Ectodermal cell (in vitro differentiated cells): ENCODE results near the gene ITPRID2.

Experiments
- H3K27ac ChIP-seq: 2 replicates; pipeline ENCODE4 v1.7.0; 2013; ENCODE audit warnings: mild to moderate bottlenecking, low read depth, low read length; ENCODE audit not compliant: insufficient read depth, poor library complexity, severe bottlenecking
- H3K27me3 ChIP-seq: 2 replicates; pipeline ENCODE4 v1.7.0; 2013; ENCODE audit warnings: mild to moderate bottlenecking, low read length; ENCODE audit not compliant: insufficient read depth, control insufficient read depth, poor library complexity, severe bottlenecking
- H3K36me3 ChIP-seq: one replicate; pipeline ENCODE4 v1.7.0; 2013; ENCODE audit warnings: low read length; ENCODE audit not compliant: control insufficient read depth, insufficient read depth
- H3K4me1 ChIP-seq: one replicate; pipeline ENCODE4 v1.7.0; 2013; ENCODE audit warnings: low read length; ENCODE audit not compliant: control insufficient read depth, insufficient read depth
- H3K4me3 ChIP-seq: 2 replicates; pipeline ENCODE4 v1.7.0; 2013; ENCODE audit warnings: low read depth, low read length, control low read depth; ENCODE audit not compliant: insufficient read depth
- H3K9me3 ChIP-seq: 2 replicates; pipeline ENCODE4 v1.7.0; 2013; ENCODE audit warnings: mild to moderate bottlenecking, low read length, moderate library complexity; ENCODE audit not compliant: control insufficient read depth
- WGBS, 2 experiments: methylation state at CpG; one replicate each; pipeline ENCODE4 v1.1.7; 2013; ENCODE audit warnings: missing lambda C conversion rate in 2 of 2; 5-methylcytosine and 5-hydroxymethylcytosine counted together

The ITPRID2 gene

GRCh38 chr2:181879295-181879694 is 12.2 kb upstream of the ITPRID2 start:
- Histone ChIP-seq H3K27ac (no peak overlapping the region), H3K4me1 (no peaks in the 10 kb centered on the region), H3K4me3 (no peak overlapping the region), H3K27me3 (no peaks in the 10 kb centered on the region), H3K36me3 (no peaks in the 10 kb centered on the region), H3K9me3 (no peaks in the 10 kb centered on the region)
- WGBS, 2 experiments = 100% methylated on average over 1 to 2 of the region's 2 CpGs

GRCh38 chr2:181882246-181883020 is 9.1 kb upstream of the ITPRID2 start:
- 78 to 98% methylated on average over 1 to 2 of the region's 4 CpGs for WGBS, 2 experiments
- Histone ChIP-seq H3K9me3 (no peaks in the 10 kb centered on the region), H3K27ac (no peak overlapping the region), H3K4me3 (no peak overlapping the region), H3K4me1 (no peaks in the 10 kb centered on the region), H3K36me3 (no peaks in the 10 kb centered on the region), H3K27me3 (no peaks in the 10 kb centered on the region)

GRCh38 chr2:181884601-181885000 is 6.9 kb upstream of the ITPRID2 start:
- no peaks in the 10 kb centered on the region for H3K9me3 ChIP-seq
- H3K4me3 ChIP-seq = no peak overlapping the region
- 88 to 92% methylated on average over 1 of the region's 1 CpG for WGBS, 2 experiments
- no peaks in the 10 kb centered on the region for H3K4me1 ChIP-seq
- no peak overlapping the region for H3K27ac ChIP-seq
- no peaks in the 10 kb centered on the region for H3K27me3 ChIP-seq
- no peaks in the 10 kb centered on the region for H3K36me3 ChIP-seq

- Histone ChIP-seq H3K9me3 (no peaks in the 10 kb centered on the region), H3K4me1 (no peaks in the 10 kb centered on the region), H3K4me3 (no peak overlapping the region), H3K27ac (no peak overlapping the region), H3K27me3 (peaks cover 3% of the 10 kb centered on the region), H3K36me3 (no peaks in the 10 kb centered on the region)
- WGBS, 2 experiments = 86 to 100% methylated on average over 1 of the region's 2 CpGs
These were observed 6.4 kb upstream of the ITPRID2 start for GRCh38 chr2:181885096-181885495.

GRCh38 chr2:181886192-181886591 is 5.3 kb upstream of the ITPRID2 start:
- H3K27me3 ChIP-seq = peaks cover 13% of the 10 kb centered on the region
- H3K9me3 ChIP-seq = no peaks in the 10 kb centered on the region
- no peaks in the 10 kb centered on the region for H3K36me3 ChIP-seq
- 40 to 85% methylated on average over 1 to 4 of the region's 4 CpGs for WGBS, 2 experiments
- H3K27ac ChIP-seq = no peak overlapping the region
- no peaks in the 10 kb centered on the region for H3K4me1 ChIP-seq
- no peak overlapping the region for H3K4me3 ChIP-seq

GRCh38 chr2:181887045-181887444 is 4.5 kb upstream of the ITPRID2 start:
- Histone ChIP-seq H3K27me3 (peaks cover 13% of the 10 kb centered on the region), H3K36me3 (no peaks in the 10 kb centered on the region), H3K4me3 (no peak overlapping the region), H3K4me1 (no peaks in the 10 kb centered on the region), H3K9me3 (no peaks in the 10 kb centered on the region), H3K27ac (no peak overlapping the region)
- 63 to 90% methylated on average over 1 to 2 of the region's 2 CpGs for WGBS, 2 experiments

- H3K4me1 ChIP-seq = no peaks in the 10 kb centered on the region
- no peaks in the 10 kb centered on the region for H3K36me3 ChIP-seq
- H3K27ac ChIP-seq = no peak overlapping the region
- no peaks in the 10 kb centered on the region for H3K9me3 ChIP-seq
- no peak overlapping the region for H3K4me3 ChIP-seq
- peaks cover 28% of the 10 kb centered on the region for H3K27me3 ChIP-seq
These were observed 1.8 kb upstream of the ITPRID2 start for GRCh38 chr2:181889776-181890175.

- Histone ChIP-seq H3K4me3 (no peak overlapping the region), H3K27me3 (peaks cover 28% of the 10 kb centered on the region), H3K9me3 (no peaks in the 10 kb centered on the region), H3K4me1 (no peaks in the 10 kb centered on the region), H3K27ac (no peak overlapping the region), H3K36me3 (no peaks in the 10 kb centered on the region)
- 93 to 98% methylated on average over 2 of the region's 2 CpGs for WGBS, 2 experiments
These were observed 1.3 kb upstream of the ITPRID2 start for GRCh38 chr2:181890271-181890670.

- no peaks in the 10 kb centered on the region for H3K4me1 ChIP-seq
- H3K4me3 ChIP-seq = peak overlapping the region; percentile 76
- peaks cover 28% of the 10 kb centered on the region for H3K27me3 ChIP-seq
- peak overlapping the region; percentile 70 for H3K27ac ChIP-seq
- no peaks in the 10 kb centered on the region for H3K9me3 ChIP-seq
- 0 to 1% methylated on average over 83 of the region's 83 CpGs for WGBS, 2 experiments
- no peaks in the 10 kb centered on the region for H3K36me3 ChIP-seq
These were observed 652 bp downstream of the ITPRID2 start for GRCh38 chr2:181891966-181892798.

GRCh38 chr2:181892799-181893435 is 1.4 kb downstream of the ITPRID2 start:
- H3K9me3 ChIP-seq = no peaks in the 10 kb centered on the region
- no peaks in the 10 kb centered on the region for H3K4me1 ChIP-seq
- H3K4me3 ChIP-seq = peak overlapping the region; percentile 76
- H3K27me3 ChIP-seq = peaks cover 28% of the 10 kb centered on the region
- no peaks in the 10 kb centered on the region for H3K36me3 ChIP-seq
- WGBS, 2 experiments = 14 to 26% methylated on average over 6 to 9 of the region's 10 CpGs
- no peak overlapping the region for H3K27ac ChIP-seq
